GM10266 (cell line): ENCODE results near the gene C8A.

ENCODE experiments used
- DNase-seq: peaks from one replicate; pipeline ENCODE4 v3.0.0; 2012; ENCODE audit errors: extremely low spot score
- CTCF ChIP-seq: IDR thresholded peaks from 2 replicates; pipeline ENCODE4 v1.5.1; 2012; ENCODE audit warnings: mild to moderate bottlenecking, low read depth; ENCODE audit not compliant: control insufficient read depth, insufficient read depth; ENCODE audit errors: missing control alignments

C8A gene

DNA sequence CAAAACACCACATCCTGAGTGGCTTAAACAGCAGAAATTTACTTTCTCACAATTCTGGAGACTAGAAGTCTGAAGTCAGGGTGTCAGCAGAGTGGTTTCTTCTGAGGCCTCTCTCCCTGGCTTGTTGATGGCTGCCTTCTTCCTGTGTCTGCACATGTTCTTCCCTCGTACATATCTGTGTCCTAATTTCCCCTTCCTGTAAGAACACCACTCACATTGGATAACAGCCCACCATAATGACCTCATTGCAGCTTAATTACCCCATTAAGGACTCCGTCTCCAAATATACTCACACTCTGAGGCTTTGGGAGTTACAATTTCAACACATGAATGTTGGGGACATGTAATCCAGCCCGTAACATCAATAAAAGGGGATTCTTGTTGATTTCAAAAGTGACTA lies 23.4 kb downstream of the C8A start:
- DNase-seq: no peak
- no peak for TF ChIP-seq CTCF

GRCh38 chr1:56880774-56881173 lies 26.2 kb downstream of the C8A start:
- no peak for DNase-seq
- TF ChIP-seq CTCF: no peak

DNA sequence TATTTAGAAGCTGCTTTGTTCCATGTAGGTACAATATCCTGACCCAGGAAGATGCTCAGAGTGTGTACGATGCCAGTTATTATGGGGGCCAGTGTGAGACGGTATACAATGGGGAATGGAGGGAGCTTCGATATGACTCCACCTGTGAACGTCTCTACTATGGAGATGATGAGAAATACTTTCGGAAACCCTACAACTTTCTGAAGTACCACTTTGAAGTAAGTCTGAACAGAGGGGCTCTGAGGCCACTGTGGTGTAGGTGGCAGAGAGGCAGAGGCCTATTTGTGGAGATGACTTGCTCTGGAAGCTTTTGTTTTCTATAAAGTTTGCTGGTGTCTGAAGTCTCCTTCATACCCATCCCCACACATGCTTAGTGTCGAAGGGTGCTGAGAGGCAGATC lies 26.8 kb downstream of the C8A start:
- no peak for DNase-seq
- TF ChIP-seq CTCF: no peak

DNA sequence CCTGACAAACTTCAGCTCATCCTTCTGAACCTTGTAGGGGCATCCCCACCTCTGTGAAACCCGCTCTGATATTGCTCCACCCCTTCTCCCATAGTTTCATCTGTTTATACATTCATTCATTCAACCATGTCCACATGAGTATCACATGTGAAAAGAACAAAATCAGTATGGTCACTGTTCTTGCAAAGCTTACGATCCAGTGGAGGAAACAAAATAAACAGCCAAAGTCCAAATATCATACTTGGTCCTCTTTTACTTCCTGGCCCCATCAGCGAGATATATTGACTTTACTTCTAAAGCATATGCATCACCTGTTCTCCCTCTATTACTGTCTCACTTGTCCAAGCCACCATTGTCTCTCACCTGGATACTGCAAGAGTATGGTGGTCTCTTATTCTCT lies 35.6 kb downstream of the C8A start:
- DNase-seq: no peak
- no peak for TF ChIP-seq CTCF

DNA sequence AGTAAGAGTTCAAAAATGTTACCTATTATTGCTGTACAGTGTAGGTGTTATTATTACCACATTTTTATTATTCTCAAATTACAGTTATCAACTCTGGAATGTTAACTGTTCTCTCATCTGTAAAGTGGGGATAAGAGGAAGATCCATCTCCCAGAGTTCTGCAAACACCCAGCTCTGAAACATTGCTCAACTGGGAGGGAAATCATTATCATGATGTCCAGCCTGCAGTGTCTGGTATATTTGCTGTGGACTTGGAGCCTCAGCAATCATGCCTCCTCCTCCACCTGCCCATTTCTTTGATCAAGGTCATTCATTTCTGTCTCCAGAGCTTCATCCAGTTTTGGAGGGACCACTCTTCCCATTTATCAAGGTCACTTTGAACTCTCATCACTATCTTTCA lies 39.4 kb downstream of the C8A start:
- DNase-seq: no peak
- TF ChIP-seq CTCF: no peak

DNA sequence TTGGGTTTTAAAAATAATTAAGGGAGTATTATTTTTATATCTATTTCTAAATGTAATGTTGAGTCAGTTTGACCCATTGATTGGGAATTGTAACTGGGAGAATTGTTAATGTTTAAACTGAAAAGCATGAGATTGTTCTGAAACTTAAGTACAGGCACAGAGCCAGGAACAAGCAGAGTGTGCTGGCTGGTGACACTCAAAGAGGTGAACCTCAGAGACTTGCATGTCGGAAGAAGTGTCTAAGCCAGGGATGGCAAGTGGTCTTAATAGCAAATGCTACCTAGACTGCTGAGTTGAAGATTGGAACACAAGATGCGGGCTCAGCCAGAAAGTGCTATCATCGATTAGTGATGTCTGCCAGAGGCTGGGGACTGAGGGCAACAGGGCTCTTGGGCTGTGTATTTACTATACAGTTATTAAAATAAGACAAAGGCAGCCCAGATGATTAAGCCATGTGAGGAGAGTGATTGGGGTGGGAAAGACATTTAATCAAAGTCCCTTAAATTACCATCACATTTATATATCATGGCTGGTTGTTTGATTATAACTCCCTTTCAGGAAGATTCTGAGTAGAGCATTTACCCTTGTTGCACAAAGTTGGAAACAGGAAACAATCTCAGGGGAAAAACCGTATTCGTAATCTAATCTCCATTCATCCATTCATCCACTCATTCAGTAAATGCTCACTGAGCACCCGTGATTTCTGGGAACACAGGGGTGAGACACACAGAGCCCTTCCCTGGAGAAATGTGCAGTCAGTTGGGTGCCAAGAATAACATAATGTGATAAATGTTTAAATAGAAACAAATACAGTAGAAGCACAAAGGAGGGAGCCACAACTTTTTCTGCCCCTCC lies 42.8 kb downstream of the C8A start:
- no peak for TF ChIP-seq CTCF
- DNase-seq: no peak

DNA sequence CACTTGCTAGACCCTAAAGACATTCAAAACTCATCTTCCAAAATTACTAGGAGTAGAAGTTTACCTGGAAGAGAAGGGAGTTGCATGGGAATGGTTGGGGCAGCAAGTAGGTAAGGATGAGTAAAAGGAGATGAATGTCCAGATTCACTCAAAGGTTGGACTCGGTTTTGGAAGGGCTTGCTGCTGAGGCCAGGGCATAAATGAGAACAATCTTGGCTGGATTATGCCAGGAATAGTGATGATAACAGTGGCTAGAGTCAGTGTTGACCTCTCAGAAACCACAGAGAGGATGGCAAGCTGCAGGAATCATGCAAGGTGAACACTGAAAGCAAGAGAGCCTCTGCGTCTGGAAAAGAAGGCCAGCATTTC lies 43.4 kb downstream of the C8A start:
- no peak for TF ChIP-seq CTCF
- DNase-seq: no peak
